ENCODE data around the gene PARP12.

GRCh38 chr7:139985811-139986210 lies 76.9 kb downstream of the PARP12 start:
- TF ChIP-seq CTCF (IDR thresholded peaks at IDR 0.05) (no peak), POLR2A (IDR thresholded peaks at IDR 0.05) (no peak)

Measured in ovary (tissue), 3 donors.